K562 (cell line): ENCODE data around the gene KIF6. TPM values are rescaled to one million over a fixed set of nuclear protein-coding genes. Genes with fewer than 3 reads are reported as not detected.
A peak's percentile ranks its signal among the peaks of the same experiment; 100 is the strongest.

Source experiments
- ATAC-seq: fragments of 200-7000 bp; cut with Tn5 transposase; 3 replicates; pipeline ENCODE4 v1.9.1; 2020; ENCODE audit warnings: moderate library complexity
- BruUV-seq: library from RNA; stranded (reverse); fragments of 400-500 nt; replicated peaks from 2 replicates; lab custom pipeline; 2021; lab: Mats Ljungman, UMichigan
- CTCF ChIA-PET: fragments of 300-600 bp; formaldehyde crosslinking; extraction: SDS; loops from one replicate; lab custom pipeline; 2021; ENCODE audit warnings: low intra/inter-chr PET ratio; lab: Yijun Ruan, JAX
- POLR2A ChIA-PET: fragments of 300-600, 350-650 bp; sonication (Branson Sonifier 250); formaldehyde crosslinking; extraction: SDS; loops from one replicate; lab custom pipeline; 2021; ENCODE audit warnings: antibody characterized with exemption, inconsistent platforms; lab: Yijun Ruan, JAX
- DNase-seq, 4 experiments: peaks; one replicate each; pipeline versions ENCODE4 v3.0.0 to v3.0.0-alpha.2; 2011 to 2018; ENCODE audit warnings: low spot score in 3 of 4, mixed read lengths in 3 of 4; ENCODE audit errors: extremely low read depth in 1 of 4
- FAIRE-seq: peaks from 2 replicates; lab custom pipeline; 2011; peaks lifted over from hg19 to GRCh38; lab: Jason Lieb, UNC
- H2AFZ ChIP-seq: 2 replicates; pipeline ENCODE4 v1.6.0; 2011; ENCODE audit warnings: low read depth, low read length, control low read depth, inconsistent platforms
- H3K27ac ChIP-seq: fragments of 200-600 bp; 3 replicates; pipeline ENCODE4 v1.8.0; 2011; ENCODE audit warnings: low read depth, mild to moderate bottlenecking, control low read depth, inconsistent platforms, low read length, moderate library complexity, mixed read lengths; ENCODE audit errors: extremely low read depth
- H3K27me3 ChIP-seq, 2 experiments: fragments of 300-600 bp in 1 of 2; 2 replicates in 1 of 2; 3 replicates in 1 of 2; pipeline versions ENCODE4 v1.6.0 to v1.8.0; 2011; ENCODE audit warnings: inconsistent platforms in 2 of 2, low read length in 2 of 2, mild to moderate bottlenecking in 1 of 2, mixed read lengths in 1 of 2, moderate library complexity in 1 of 2; ENCODE audit not compliant: control insufficient read depth in 2 of 2, insufficient read depth in 2 of 2
- H3K36me3 ChIP-seq: fragments of 300-600 bp; 3 replicates; pipeline ENCODE4 v1.8.0; 2011; ENCODE audit warnings: mild to moderate bottlenecking, low read length, inconsistent platforms; ENCODE audit not compliant: control insufficient read depth, insufficient read depth
- H3K4me1 ChIP-seq, 2 experiments: fragments of 200-600 bp in 1 of 2; replicated peaks in 1 of 2; 2 replicates in 1 of 2; 3 replicates in 1 of 2; pipeline versions ENCODE4 v1.5.1 to v1.8.0; 2011; ENCODE audit warnings: inconsistent platforms in 2 of 2, low read length in 2 of 2, mild to moderate bottlenecking in 1 of 2, mixed read lengths in 1 of 2, moderate library complexity in 1 of 2; ENCODE audit not compliant: control insufficient read depth in 2 of 2, insufficient read depth in 2 of 2
- H3K4me2 ChIP-seq: 2 replicates; pipeline ENCODE4 v1.6.1; 2011; ENCODE audit warnings: low read length, control low read depth, inconsistent platforms, mixed read lengths; ENCODE audit not compliant: insufficient read depth
- H3K4me3 ChIP-seq: fragments of 200-600 bp; sonication (generic), shearing (Covaris generic); 2 replicates; pipeline ENCODE4 v1.5.1; 2016; ENCODE audit warnings: control low read depth, inconsistent platforms
- H3K79me2 ChIP-seq: fragments of 200-600 bp; 3 replicates; pipeline ENCODE4 v1.8.0; 2011; ENCODE audit warnings: low read length, inconsistent platforms; ENCODE audit not compliant: control insufficient read depth, insufficient read depth
- H3K9ac ChIP-seq, 2 experiments: 2 replicates each; pipeline versions ENCODE4 v1.6.0 to v1.6.1; 2011; ENCODE audit warnings: low read depth in 2 of 2, low read length in 2 of 2, control low read depth in 1 of 2, inconsistent platforms in 1 of 2, mild to moderate bottlenecking in 1 of 2, mixed read lengths in 1 of 2; ENCODE audit not compliant: insufficient read depth in 1 of 2
- H3K9me1 ChIP-seq: one replicate; pipeline ENCODE4 v1.6.0; 2011; ENCODE audit warnings: inconsistent platforms, mild to moderate bottlenecking, low read length, moderate library complexity; ENCODE audit not compliant: control insufficient read depth, insufficient read depth
- H3K9me3 ChIP-seq: replicated peaks from 2 replicates; pipeline ENCODE4 v1.5.1; 2011; ENCODE audit warnings: low read depth, low read length, inconsistent platforms; ENCODE audit not compliant: control insufficient read depth, insufficient read depth
- H4K20me1 ChIP-seq: replicated peaks from 2 replicates; pipeline ENCODE4 v1.6.1; 2011; ENCODE audit warnings: low read length, inconsistent platforms, mixed read lengths; ENCODE audit not compliant: control insufficient read depth, insufficient read depth
- DLX4 ChIP-seq: fragments of 250-450 bp; sonication (Bioruptor Pico); IDR thresholded peaks from 2 replicates; pipeline ENCODE4 v1.6.1; 2021; ENCODE audit warnings: mild to moderate bottlenecking
- GATAD2B ChIP-seq: fragments of 450-650 bp; IDR thresholded peaks from 2 replicates; pipeline ENCODE4 v1.6.1; 2017; ENCODE audit warnings: mild to moderate bottlenecking, borderline replicate concordance
- PRDM10 ChIP-seq: fragments of 450-650 bp; IDR thresholded peaks from 2 replicates; pipeline ENCODE4 v1.6.1; 2018; ENCODE audit not compliant: partially characterized antibody
- TSHZ1 ChIP-seq: fragments of 250-450 bp; sonication (Bioruptor Pico); IDR thresholded peaks from 2 replicates; pipeline ENCODE4 v1.4.0; 2020; ENCODE audit warnings: mild to moderate bottlenecking, moderate library complexity
- ZNF316 ChIP-seq: fragments of 450-650 bp; IDR thresholded peaks from 2 replicates; pipeline ENCODE4 v1.6.1; 2016
- ZNF551 ChIP-seq: fragments of 250-450 bp; sonication (Bioruptor Pico); IDR thresholded peaks from 2 replicates; pipeline ENCODE4 v1.5.0; 2021; ENCODE audit warnings: mild to moderate bottlenecking, moderate library complexity
- WGBS: fragments of 100-300 bp; shearing (Covaris generic); methylation state at CpG from one replicate; pipeline ENCODE4 v1.1.6; 2016; ENCODE audit warnings: low coverage, mixed read lengths; ENCODE audit not compliant: insufficient coverage; ENCODE audit errors: missing lambda C conversion rate; 5-methylcytosine and 5-hydroxymethylcytosine counted together
- in situ Hi-C: fragments of 300-500 bp; cut with MboI; formaldehyde crosslinking; loops from 4 replicates; pipeline ENCODE4 v1.15.0; 2018; ENCODE audit warnings: inconsistent platforms, mixed read lengths
- intact Hi-C: fragments of 100-400 bp; cut with micrococcal nuclease; formaldehyde crosslinking; loops from 2 replicates; pipeline ENCODE4 v1.14.2; 2022
- polyA plus RNA-seq, 8 experiments: library from polyadenylated mRNA; depleted of rRNA in 4 of 8; stranded (reverse) in 5 of 8; unstranded in 3 of 8; fragments of >200 nt; fragmentation: Nextera tagmentation in 2 of 8; fragmentation: Illumina TruSeq in 1 of 8; extraction: Ambion mirVana in 2 of 8; extraction: Trizol in 1 of 8; gene quantifications; 2 replicates each; pipeline versions ENCODE4 v1.2.1 to v1.2.3, GENCODE V29; 2011 to 2014; ENCODE audit warnings: inconsistent platforms in 1 of 8, missing spikeins in 1 of 8
- total RNA-seq, 7 experiments: library from RNA; depleted of rRNA in 6 of 7; stranded (reverse); fragments of >200 nt in 6 of 7; fragmentation: Illumina TruSeq in 2 of 7; extraction: Trizol in 2 of 7; gene quantifications; 2 replicates each; pipeline versions ENCODE4 v1.2.1 to v1.2.3, GENCODE V29; 2011 to 2021; ENCODE audit warnings: low replicate concordance in 1 of 7

Gene KIF6
- total and polyA plus RNA-seq, 9 of the 15 experiments (the other 6 are each of a cell fraction or from before 2014, with no cell fraction given): not detected

- FAIRE-seq (no peak), DNase-seq (no peak)
- H3K9me3 ChIP-seq: no peaks in the 10 kb centered on the region
- no TSS peak for BruUV-seq
- peaks cover 0 to 5% of the 10 kb centered on the region in 2 experiments; a peak in 1 of 5 replicates for H3K4me1 ChIP-seq
- no peak overlapping the region for H2AFZ ChIP-seq
- no peak overlapping the region for H3K27ac ChIP-seq
- no peaks in the 10 kb centered on the region for H3K36me3 ChIP-seq
- intact Hi-C loops: no loop called here
- H3K79me2 ChIP-seq: no peaks in the 10 kb centered on the region
- WGBS: 0% methylated on average over 2 of the region's 2 CpGs
- TF ChIP-seq ZNF316 (0 out of 2 replicates have a peak, but pooled peaks have one; percentile 20), ZNF551 (no peak), GATAD2B (no peak)
- TF ChIP-seq, all 486 proteins: peak for 1
- Histone ChIP-seq H3K9ac (no peak overlapping the region), H3K4me3 (no peak overlapping the region), H4K20me1 (no peaks in the 10 kb centered on the region; the same call in 1 of the 2 replicates), H3K4me2 (no peak overlapping the region), H3K27me3 (peaks cover 48 to 80% of the 10 kb centered on the region in 2 experiments), H3K9me1 (no peaks in the 10 kb centered on the region)
- ChIA-PET POLR2A (interaction anchor here (0.8 kb wide), 1 partner anchor 86 kb away, joined by 3 read pairs; no protein-coding TSS in a partner anchor), CTCF (no interaction called here)
- ATAC-seq: no peak
- in situ Hi-C loops: no loop called here
Measured at GRCh38 chr6:39282774-39283173, 442.4 kb downstream of the KIF6 start.

- under 1% methylated on average over 11 of the region's 11 CpGs for WGBS
- ATAC-seq (no peak), FAIRE-seq (no peak), DNase-seq (no peak)
- H3K9me1 ChIP-seq: no peaks in the 10 kb centered on the region
- BruUV-seq: no TSS peak
- H4K20me1 ChIP-seq: no peaks in the 10 kb centered on the region; the same call in 1 of the 2 replicates
- H2AFZ ChIP-seq: no peak overlapping the region
- no peak overlapping the region for H3K4me3 ChIP-seq
- intact Hi-C loops: no loop called here
- H3K4me2 ChIP-seq: no peak overlapping the region
- no peaks in the 10 kb centered on the region for H3K36me3 ChIP-seq
- H3K4me1 ChIP-seq: peaks cover 0 to 5% of the 10 kb centered on the region in 2 experiments; a peak in 1 of 5 replicates
- CTCF ChIA-PET: no interaction called here
- no peaks in the 10 kb centered on the region for H3K9me3 ChIP-seq
- H3K9ac ChIP-seq: 0 out of 4 replicates have a peak overlapping the region, but pooled peaks of 1 of the 2 experiments have one; percentile 46
- in situ Hi-C loops: no loop called here
- H3K27ac ChIP-seq: no peak overlapping the region
- H3K27me3 ChIP-seq: peaks cover 42 to 76% of the 10 kb centered on the region in 2 experiments
- no peaks in the 10 kb centered on the region for H3K79me2 ChIP-seq
- POLR2A ChIA-PET: interaction anchor here (1.7 kb wide), 1 partner anchor 100 kb away, joined by 3 read pairs; no protein-coding TSS in a partner anchor
- no peak for TF ChIP-seq PRDM10
- TF ChIP-seq DLX4 (CRISPR knock-in tag): no peak
- TF ChIP-seq TSHZ1 (CRISPR knock-in tag): no peak
Measured at GRCh38 chr6:39281312-39281980, 443.8 kb downstream of the KIF6 start.
